Glutamatergic neuron (in vitro differentiated cells): ENCODE measurements around the gene GSDMA. TPM values are rescaled to one million over a fixed set of nuclear protein-coding genes. Genes with fewer than 3 reads are reported as not detected.

Experiments used
- DNase-seq: peaks from one replicate; pipeline ENCODE4 v3.0.0; 2022
- H3K27ac Mint-ChIP-seq: one replicate; pipeline ENCODE4 v1.8.0; 2020; ENCODE audit warnings: mild to moderate bottlenecking, mixed read lengths, inconsistent platforms; ENCODE audit not compliant: unreplicated experiment
- H3K27me3 Mint-ChIP-seq: one replicate; pipeline ENCODE4 v1.8.0; 2020; ENCODE audit warnings: mild to moderate bottlenecking, moderate library complexity, mixed read lengths, inconsistent platforms; ENCODE audit not compliant: unreplicated experiment
- H3K36me3 Mint-ChIP-seq: one replicate; pipeline ENCODE4 v1.8.0; 2020; ENCODE audit warnings: mild to moderate bottlenecking, mixed read lengths, inconsistent platforms; ENCODE audit not compliant: unreplicated experiment
- H3K4me1 Mint-ChIP-seq: one replicate; pipeline ENCODE4 v1.8.0; 2020; ENCODE audit warnings: mild to moderate bottlenecking, low read depth, mixed read lengths, inconsistent platforms; ENCODE audit not compliant: unreplicated experiment
- H3K4me3 Mint-ChIP-seq: one replicate; pipeline ENCODE4 v1.8.0; 2020; ENCODE audit warnings: mild to moderate bottlenecking, mixed read lengths, inconsistent platforms; ENCODE audit not compliant: unreplicated experiment
- H3K9me3 Mint-ChIP-seq: one replicate; pipeline ENCODE4 v1.8.0; 2020; ENCODE audit warnings: mild to moderate bottlenecking, moderate library complexity, mixed read lengths, inconsistent platforms; ENCODE audit not compliant: unreplicated experiment
- CTCF ChIP-seq: fragments of 200-600 bp; sonication (generic); IDR thresholded peaks from one replicate; pipeline ENCODE4 v1.5.0; 2021; ENCODE audit not compliant: partially characterized antibody, unreplicated experiment
- total RNA-seq: library from RNA; stranded (reverse); fragmentation: NEBNext Ultra II Directional; extraction: Animal tissue kit (Norgen Biotek cat#: 25700); gene quantifications from one replicate; pipeline ENCODE4 v1.2.1, GENCODE V29; 2021; ENCODE audit not compliant: unreplicated experiment

The GSDMA gene
- total RNA-seq, 1 donor from 2014 or later: not detected

GRCh38 chr17:39951924-39952679, 10.7 kb upstream of the GSDMA start:
- no peak for DNase-seq
- H3K36me3 Mint-ChIP-seq: no peaks in the 10 kb centered on the region
- peak overlapping the region; percentile 69 for H3K4me3 Mint-ChIP-seq
- H3K27ac Mint-ChIP-seq: peak overlapping the region; percentile 62
- H3K27me3 Mint-ChIP-seq: peaks cover 4% of the 10 kb centered on the region
- H3K9me3 Mint-ChIP-seq: peaks cover 8% of the 10 kb centered on the region
- peaks cover 4% of the 10 kb centered on the region for H3K4me1 Mint-ChIP-seq
- TF ChIP-seq CTCF: no peak

DNA sequence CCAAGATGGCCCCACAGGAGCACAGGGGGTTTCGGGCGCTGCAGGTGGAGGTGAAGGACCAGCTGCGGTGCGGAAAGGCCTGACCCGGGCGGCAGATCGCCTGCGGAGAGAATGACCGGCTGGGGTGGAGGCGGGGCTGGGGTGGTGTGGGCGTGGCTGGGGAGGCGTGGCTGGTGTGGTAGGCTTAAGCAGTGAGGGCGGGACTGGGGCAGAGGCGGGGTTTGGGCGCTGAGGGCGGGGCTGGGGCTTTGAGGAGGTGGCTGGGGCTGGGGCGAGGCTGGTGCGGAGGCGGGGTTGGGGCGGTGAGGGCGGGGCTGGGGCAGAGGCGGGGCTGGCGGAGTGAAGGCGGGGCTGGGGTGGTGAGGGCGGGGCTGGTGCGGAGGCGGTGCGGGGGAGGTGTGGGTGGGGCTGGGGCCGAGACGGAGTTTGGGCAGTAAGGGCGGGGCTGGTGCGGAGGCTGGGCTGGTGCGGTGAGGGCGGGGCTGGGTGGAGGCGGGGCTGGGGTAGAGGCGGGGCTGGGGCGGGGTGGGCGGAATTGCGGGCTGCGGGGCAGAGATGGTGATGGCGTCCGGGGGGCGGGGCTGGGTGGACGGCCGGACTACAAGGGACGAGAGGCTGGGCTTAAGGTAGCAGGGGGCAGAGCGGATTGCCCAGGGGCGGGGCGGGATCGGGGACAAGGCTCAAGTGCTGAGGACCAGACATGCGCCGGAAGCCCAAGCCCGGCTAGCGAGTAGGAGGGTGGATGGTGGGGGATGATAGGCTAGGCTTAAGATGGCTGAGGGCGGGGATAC, 9.9 kb upstream of the GSDMA start:
- H3K4me1 Mint-ChIP-seq: no peaks in the 10 kb centered on the region
- H3K9me3 Mint-ChIP-seq: peaks cover 9% of the 10 kb centered on the region
- peak overlapping the region; percentile 75 for H3K4me3 Mint-ChIP-seq
- no peak for TF ChIP-seq CTCF
- H3K27me3 Mint-ChIP-seq: peaks cover 4% of the 10 kb centered on the region
- DNase-seq: peak; percentile 99
- no peak overlapping the region for H3K27ac Mint-ChIP-seq
- no peaks in the 10 kb centered on the region for H3K36me3 Mint-ChIP-seq

DNA sequence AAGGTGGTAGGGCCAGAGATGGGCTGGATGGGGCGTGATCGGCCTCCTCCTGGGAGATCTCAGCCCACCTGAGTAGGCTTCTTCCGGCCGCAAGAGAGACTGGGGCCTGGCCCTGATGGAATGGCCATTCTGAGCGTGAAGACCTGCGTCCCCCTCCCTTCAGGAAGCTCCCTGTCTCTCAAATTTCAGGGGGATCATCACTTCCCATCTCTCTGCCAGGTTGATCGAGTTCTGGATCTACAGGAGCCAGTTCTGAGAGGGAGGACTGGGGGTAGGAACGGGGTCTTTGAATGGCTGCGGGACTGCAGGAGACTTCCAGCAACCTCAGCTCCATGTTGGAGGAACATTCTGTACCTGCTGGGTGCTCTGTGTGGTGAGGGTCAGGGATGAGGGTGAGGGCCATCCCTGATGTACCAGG, 9.3 kb upstream of the GSDMA start:
- H3K36me3 Mint-ChIP-seq: no peaks in the 10 kb centered on the region
- TF ChIP-seq CTCF: no peak
- peaks cover 4% of the 10 kb centered on the region for H3K27me3 Mint-ChIP-seq
- DNase-seq: no peak
- H3K9me3 Mint-ChIP-seq: peaks cover 10% of the 10 kb centered on the region
- H3K27ac Mint-ChIP-seq: peak overlapping the region; percentile 52
- no peaks in the 10 kb centered on the region for H3K4me1 Mint-ChIP-seq
- peak overlapping the region; percentile 75 for H3K4me3 Mint-ChIP-seq

- peaks cover 13% of the 10 kb centered on the region for H3K9me3 Mint-ChIP-seq
- DNase-seq: no peak
- no peaks in the 10 kb centered on the region for H3K4me1 Mint-ChIP-seq
- no peak overlapping the region for H3K27ac Mint-ChIP-seq
- H3K27me3 Mint-ChIP-seq: peaks cover 4% of the 10 kb centered on the region
- H3K36me3 Mint-ChIP-seq: no peaks in the 10 kb centered on the region
- no peak overlapping the region for H3K4me3 Mint-ChIP-seq
- TF ChIP-seq CTCF: no peak
Measured at GRCh38 chr17:39954876-39955275, 7.9 kb upstream of the GSDMA start.
